HEK293 (cell line): ENCODE measurements around the gene SNAP47.
A peak's percentile ranks its signal among the peaks of the same experiment; 100 is the strongest.

ENCODE experiments used
- GFI1B ChIP-seq: fragments of 450-650 bp; formaldehyde crosslinking; IDR thresholded peaks from 2 replicates; pipeline ENCODE4 v1.5.1; 2016; ENCODE audit warnings: missing biosample characterization, missing genetic modification characterization
- GLIS2 ChIP-seq: fragments of 450-650 bp; formaldehyde crosslinking; IDR thresholded peaks from 2 replicates; pipeline ENCODE4 v1.5.1; 2016; ENCODE audit warnings: missing biosample characterization, missing genetic modification characterization
- KLF1 ChIP-seq: fragments of 450-650 bp; formaldehyde crosslinking; IDR thresholded peaks from 2 replicates; pipeline ENCODE4 v1.5.1; 2016; ENCODE audit warnings: missing biosample characterization, missing genetic modification characterization
- REST ChIP-seq: fragments of 450-650 bp; formaldehyde crosslinking; IDR thresholded peaks from 2 replicates; pipeline ENCODE4 v1.5.1; 2016; ENCODE audit warnings: missing biosample characterization, missing genetic modification characterization
- SP2 ChIP-seq: fragments of 450-650 bp; formaldehyde crosslinking; IDR thresholded peaks from 2 replicates; pipeline ENCODE4 v1.5.1; 2016; ENCODE audit warnings: missing biosample characterization, missing genetic modification characterization
- ZBTB8A ChIP-seq: fragments of 450-650 bp; formaldehyde crosslinking; IDR thresholded peaks from 2 replicates; pipeline ENCODE4 v1.5.1; 2016; ENCODE audit warnings: missing biosample characterization, missing genetic modification characterization
- ZFHX2 ChIP-seq: fragments of 450-650 bp; formaldehyde crosslinking; conservative IDR thresholded peaks from 2 replicates; pipeline ENCODE4 v1.5.1; 2016; ENCODE audit warnings: missing biosample characterization, missing genetic modification characterization
- ZIC2 ChIP-seq: fragments of 450-650 bp; formaldehyde crosslinking; IDR thresholded peaks from 2 replicates; pipeline ENCODE4 v1.5.1; 2016; ENCODE audit warnings: missing biosample characterization, missing genetic modification characterization
- ZNF148 ChIP-seq: fragments of 450-650 bp; formaldehyde crosslinking; IDR thresholded peaks from 2 replicates; pipeline ENCODE4 v1.5.0; 2017; ENCODE audit warnings: missing biosample characterization, missing genetic modification characterization, borderline replicate concordance
- ZNF174 ChIP-seq: fragments of 450-650 bp; formaldehyde crosslinking; IDR thresholded peaks from 2 replicates; pipeline ENCODE4 v1.5.0; 2017; ENCODE audit warnings: missing biosample characterization, mild to moderate bottlenecking, missing genetic modification characterization
- ZNF223 ChIP-seq: fragments of 450-650 bp; formaldehyde crosslinking; IDR thresholded peaks from 2 replicates; pipeline ENCODE4 v1.5.1; 2016; ENCODE audit warnings: missing biosample characterization, missing genetic modification characterization
- ZNF24 ChIP-seq: fragments of 450-650 bp; formaldehyde crosslinking; IDR thresholded peaks from 2 replicates; pipeline ENCODE4 v1.5.1; 2016; ENCODE audit warnings: missing biosample characterization, missing genetic modification characterization
- ZNF26 ChIP-seq: fragments of 450-650 bp; formaldehyde crosslinking; IDR thresholded peaks from 2 replicates; pipeline ENCODE4 v1.5.1; 2016; ENCODE audit warnings: missing biosample characterization, missing genetic modification characterization
- ZNF266 ChIP-seq: fragments of 450-650 bp; formaldehyde crosslinking; IDR thresholded peaks from 2 replicates; pipeline ENCODE4 v1.5.1; 2016; ENCODE audit warnings: missing biosample characterization, missing genetic modification characterization, low read depth
- ZNF350 ChIP-seq: fragments of 450-650 bp; formaldehyde crosslinking; IDR thresholded peaks from 2 replicates; pipeline ENCODE4 v1.5.0; 2017; ENCODE audit warnings: missing biosample characterization, mild to moderate bottlenecking, missing genetic modification characterization
- ZNF354C ChIP-seq: fragments of 450-650 bp; formaldehyde crosslinking; IDR thresholded peaks from 2 replicates; pipeline ENCODE4 v1.5.1; 2016; ENCODE audit warnings: missing biosample characterization, missing genetic modification characterization, low read depth, borderline replicate concordance
- ZNF473 ChIP-seq: fragments of 450-650 bp; formaldehyde crosslinking; IDR thresholded peaks from 2 replicates; pipeline ENCODE4 v1.5.1; 2017; ENCODE audit warnings: missing biosample characterization, missing genetic modification characterization
- ZNF488 ChIP-seq: fragments of 450-650 bp; formaldehyde crosslinking; IDR thresholded peaks from 2 replicates; pipeline ENCODE4 v1.5.1; 2016; ENCODE audit warnings: missing biosample characterization, missing genetic modification characterization
- ZNF510 ChIP-seq: fragments of 450-650 bp; formaldehyde crosslinking; IDR thresholded peaks from 2 replicates; pipeline ENCODE4 v1.5.1; 2018; ENCODE audit warnings: mild to moderate bottlenecking, missing genetic modification characterization, missing biosample characterization; ENCODE audit not compliant: insufficient replicate concordance
- ZNF530 ChIP-seq: fragments of 450-650 bp; formaldehyde crosslinking; IDR thresholded peaks from 2 replicates; pipeline ENCODE4 v1.5.1; 2016; ENCODE audit warnings: low read depth, missing biosample characterization, missing genetic modification characterization
- ZNF548 ChIP-seq: fragments of 450-650 bp; formaldehyde crosslinking; IDR thresholded peaks from 2 replicates; pipeline ENCODE4 v1.5.1; 2016; ENCODE audit warnings: missing biosample characterization, missing genetic modification characterization
- ZNF549 ChIP-seq: fragments of 450-650 bp; IDR thresholded peaks from 2 replicates; pipeline ENCODE4 v1.5.1; 2018; ENCODE audit warnings: missing biosample characterization, missing genetic modification characterization, mild to moderate bottlenecking, inconsistent platforms, moderate library complexity
- ZNF558 ChIP-seq: fragments of 450-650 bp; formaldehyde crosslinking; IDR thresholded peaks from 2 replicates; pipeline ENCODE4 v1.5.1; 2016; ENCODE audit warnings: missing biosample characterization, missing genetic modification characterization
- ZNF571 ChIP-seq: fragments of 450-650 bp; formaldehyde crosslinking; IDR thresholded peaks from 2 replicates; pipeline ENCODE4 v1.5.0; 2017; ENCODE audit warnings: missing biosample characterization, missing genetic modification characterization
- ZNF580 ChIP-seq: fragments of 450-650 bp; formaldehyde crosslinking; IDR thresholded peaks from 2 replicates; pipeline ENCODE4 v1.5.1; 2016; ENCODE audit warnings: missing biosample characterization, missing genetic modification characterization
- ZNF629 ChIP-seq: fragments of 450-650 bp; formaldehyde crosslinking; IDR thresholded peaks from 2 replicates; pipeline ENCODE4 v1.5.1; 2017; ENCODE audit warnings: missing biosample characterization, missing genetic modification characterization
- ZNF654 ChIP-seq: fragments of 450-650 bp; formaldehyde crosslinking; IDR thresholded peaks from 2 replicates; pipeline ENCODE4 v1.5.1; 2016; ENCODE audit warnings: low read depth, missing biosample characterization, missing genetic modification characterization
- ZNF692 ChIP-seq: fragments of 450-650 bp; formaldehyde crosslinking; IDR thresholded peaks from 2 replicates; pipeline ENCODE4 v1.5.1; 2016; ENCODE audit warnings: missing biosample characterization, missing genetic modification characterization
- ZNF785 ChIP-seq: fragments of 450-650 bp; formaldehyde crosslinking; IDR thresholded peaks from 2 replicates; pipeline ENCODE4 v1.5.1; 2016; ENCODE audit warnings: missing biosample characterization, missing genetic modification characterization
- ZSCAN23 ChIP-seq: fragments of 450-650 bp; formaldehyde crosslinking; IDR thresholded peaks from 2 replicates; pipeline ENCODE4 v1.5.1; 2016; ENCODE audit warnings: missing biosample characterization, missing genetic modification characterization
- ZXDB ChIP-seq: fragments of 450-650 bp; formaldehyde crosslinking; IDR thresholded peaks from 2 replicates; pipeline ENCODE4 v1.5.1; 2016; ENCODE audit warnings: missing biosample characterization, missing genetic modification characterization

Gene SNAP47

GRCh38 chr1:227728059-227728891 is 7.0 kb upstream of the SNAP47 start (continued):
- no peak for TF ChIP-seq ZSCAN23 (tag by site-specific recombination)
- peak; percentile 30; the same call in 1 of the 2 replicates for TF ChIP-seq ZNF580
- TF ChIP-seq ZIC2 (tag by site-specific recombination), result peak; percentile 97
- no peak; the same call in 1 of the 2 replicates for TF ChIP-seq ZNF548 (tag by site-specific recombination)
- no peak for TF ChIP-seq ZNF488 (tag by site-specific recombination)
- TF ChIP-seq GLIS2 (tag by site-specific recombination), result no peak; the same call in 1 of the 2 replicates
- TF ChIP-seq ZNF473, result no peak
- no peak for TF ChIP-seq ZNF654 (tag by site-specific recombination)
- no peak for TF ChIP-seq ZNF549
- peak; percentile 44 for TF ChIP-seq ZXDB (tag by site-specific recombination)
- TF ChIP-seq ZNF148 (tag by site-specific recombination), result no peak
- TF ChIP-seq ZNF350 (tag by site-specific recombination), result no peak
- TF ChIP-seq ZNF629 (tag by site-specific recombination), result no peak
- no peak for TF ChIP-seq ZNF26 (tag by site-specific recombination)
- no peak for TF ChIP-seq ZNF354C
- peak; percentile 59 for TF ChIP-seq SP2
- TF ChIP-seq ZFHX2, result peak; percentile 84
- no peak for TF ChIP-seq ZNF571
- TF ChIP-seq ZNF510 (tag by site-specific recombination), result no peak
- no peak for TF ChIP-seq ZNF266 (tag by site-specific recombination)
- peak; percentile 86 for TF ChIP-seq ZBTB8A
- TF ChIP-seq ZNF174, result no peak
- no peak; the same call in 1 of the 2 replicates for TF ChIP-seq KLF1 (tag by site-specific recombination)
- no peak for TF ChIP-seq REST (tag by site-specific recombination)
- TF ChIP-seq ZNF530 (tag by site-specific recombination), result no peak
- 0 out of 2 replicates have a peak, but pooled peaks have one; percentile 12 for TF ChIP-seq ZNF223 (tag by site-specific recombination)
- 0 out of 2 replicates have a peak, but pooled peaks have one; percentile 5 for TF ChIP-seq GFI1B
- TF ChIP-seq ZNF785 (tag by site-specific recombination), result no peak
- TF ChIP-seq ZNF692 (tag by site-specific recombination), result no peak
- TF ChIP-seq ZNF24, result no peak
- TF ChIP-seq ZNF558, result no peak
